Suprapubic skin (tissue), 4 donors: ENCODE results near the gene MBNL2.

Experiments
- EP300 ChIP-seq: sonication (generic); formaldehyde crosslinking; IDR thresholded peaks from one replicate; pipeline ENCODE4 v1.6.1; 2017; ENCODE audit warnings: antibody characterized with exemption
- POLR2A ChIP-seq, 2 donors: fragments of 450-650 bp; IDR thresholded peaks; one replicate each; pipeline ENCODE4 v1.6.1; 2017; ENCODE audit warnings: antibody characterized with exemption in 2 of 2, mild to moderate bottlenecking in 2 of 2, moderate library complexity in 2 of 2
- POLR2AphosphoS5 ChIP-seq, 3 donors: sonication (generic); formaldehyde crosslinking; IDR thresholded peaks; one replicate each; pipeline ENCODE4 v1.6.1; 2017; ENCODE audit warnings: antibody characterized with exemption in 3 of 3
- TF ChIP-seq, protein P1 (sequence below), 2 donors: fragments of 200-600 bp in 1 of 2; fragments of 450-650 bp in 1 of 2; sonication (generic) in 1 of 2; IDR thresholded peaks; one replicate each; pipeline ENCODE4 v1.5.1; 2016 to 2019; ENCODE audit warnings: antibody characterized with exemption in 2 of 2, mild to moderate bottlenecking in 1 of 2, moderate library complexity in 1 of 2

DNA sequence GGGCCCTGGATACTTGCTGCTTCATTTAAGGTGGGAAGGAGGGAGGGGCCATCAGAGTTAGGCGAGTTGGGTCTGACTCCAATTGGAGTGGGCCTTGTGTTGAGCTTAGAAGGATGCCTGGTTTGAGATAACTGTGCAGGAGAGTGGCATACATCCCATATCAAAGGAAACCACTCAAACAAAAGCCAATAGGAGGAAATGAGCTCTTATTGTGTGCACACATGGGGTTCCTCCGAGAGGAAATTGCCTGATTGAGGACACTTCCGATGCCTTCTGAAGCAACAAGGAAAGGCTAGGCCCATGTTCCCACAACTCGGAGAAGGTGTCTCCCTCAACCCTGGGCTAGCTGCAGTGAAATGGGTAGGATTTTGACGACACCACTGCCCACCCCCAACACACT is 19.6 kb downstream of the MBNL2 start:
- TF ChIP-seq, protein P1, sequence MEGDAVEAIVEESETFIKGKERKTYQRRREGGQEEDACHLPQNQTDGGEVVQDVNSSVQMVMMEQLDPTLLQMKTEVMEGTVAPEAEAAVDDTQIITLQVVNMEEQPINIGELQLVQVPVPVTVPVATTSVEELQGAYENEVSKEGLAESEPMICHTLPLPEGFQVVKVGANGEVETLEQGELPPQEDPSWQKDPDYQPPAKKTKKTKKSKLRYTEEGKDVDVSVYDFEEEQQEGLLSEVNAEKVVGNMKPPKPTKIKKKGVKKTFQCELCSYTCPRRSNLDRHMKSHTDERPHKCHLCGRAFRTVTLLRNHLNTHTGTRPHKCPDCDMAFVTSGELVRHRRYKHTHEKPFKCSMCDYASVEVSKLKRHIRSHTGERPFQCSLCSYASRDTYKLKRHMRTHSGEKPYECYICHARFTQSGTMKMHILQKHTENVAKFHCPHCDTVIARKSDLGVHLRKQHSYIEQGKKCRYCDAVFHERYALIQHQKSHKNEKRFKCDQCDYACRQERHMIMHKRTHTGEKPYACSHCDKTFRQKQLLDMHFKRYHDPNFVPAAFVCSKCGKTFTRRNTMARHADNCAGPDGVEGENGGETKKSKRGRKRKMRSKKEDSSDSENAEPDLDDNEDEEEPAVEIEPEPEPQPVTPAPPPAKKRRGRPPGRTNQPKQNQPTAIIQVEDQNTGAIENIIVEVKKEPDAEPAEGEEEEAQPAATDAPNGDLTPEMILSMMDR (IDR thresholded peaks at IDR 0.05), result no peak
- no peak for TF ChIP-seq POLR2AphosphoS5 (IDR thresholded peaks at IDR 0.05)
- no peak for TF ChIP-seq EP300
- TF ChIP-seq POLR2A (IDR thresholded peaks at IDR 0.05), result no peak
